HG03196 (cell line): ENCODE measurements around the gene TRMT13.
"Not testable (repeated sequence)": the region's sequence is repeated elsewhere in the genome, so short reads cannot be mapped to it uniquely, and the experiment has no call there.

Experiments used
- ATAC-seq: cut with Tn5 transposase; IDR thresholded peaks from one replicate; pipeline ENCODE4 v1.9.1; 2021; ENCODE audit not compliant: unreplicated experiment

Gene TRMT13

DNA sequence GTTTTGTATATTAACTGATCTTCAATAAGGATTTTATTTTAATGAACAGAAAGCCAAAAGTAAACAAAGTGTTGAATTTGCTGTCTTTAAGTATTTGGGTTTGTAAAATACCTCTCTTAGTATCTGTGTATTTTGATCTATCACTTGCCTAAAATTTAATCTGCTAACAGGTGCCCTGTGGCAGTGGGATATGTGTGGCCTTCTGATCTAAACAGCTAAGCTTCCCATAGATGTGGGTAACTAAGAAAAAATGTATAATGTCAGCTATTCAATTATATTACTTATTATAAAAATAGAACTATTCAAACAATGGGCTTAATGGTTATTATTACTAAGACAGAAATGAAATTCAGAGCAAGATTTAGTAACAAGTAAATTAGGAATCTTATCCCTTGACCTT lies 29.9 kb downstream of the TRMT13 start:
- ATAC-seq = no peak

DNA sequence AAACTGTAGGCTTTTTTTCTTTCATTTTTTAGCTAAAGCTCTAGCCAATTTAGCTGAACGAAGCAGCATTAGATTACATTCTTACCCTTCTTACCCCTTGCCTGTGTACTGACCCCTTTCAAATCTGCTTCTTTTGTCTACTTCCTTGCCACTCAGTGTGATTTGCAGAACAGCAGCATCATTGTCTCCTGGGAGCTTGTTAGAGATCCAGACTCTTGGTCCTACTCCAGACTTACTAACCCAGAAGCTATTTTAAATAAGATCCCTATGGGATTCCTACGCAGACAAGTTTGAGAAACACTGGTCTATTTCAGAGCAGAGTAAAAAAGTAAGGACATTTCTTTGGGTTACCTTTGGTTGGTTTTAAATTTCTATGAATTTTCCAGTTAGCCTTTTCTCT lies 31.3 kb downstream of the TRMT13 start:
- no peak for ATAC-seq

DNA sequence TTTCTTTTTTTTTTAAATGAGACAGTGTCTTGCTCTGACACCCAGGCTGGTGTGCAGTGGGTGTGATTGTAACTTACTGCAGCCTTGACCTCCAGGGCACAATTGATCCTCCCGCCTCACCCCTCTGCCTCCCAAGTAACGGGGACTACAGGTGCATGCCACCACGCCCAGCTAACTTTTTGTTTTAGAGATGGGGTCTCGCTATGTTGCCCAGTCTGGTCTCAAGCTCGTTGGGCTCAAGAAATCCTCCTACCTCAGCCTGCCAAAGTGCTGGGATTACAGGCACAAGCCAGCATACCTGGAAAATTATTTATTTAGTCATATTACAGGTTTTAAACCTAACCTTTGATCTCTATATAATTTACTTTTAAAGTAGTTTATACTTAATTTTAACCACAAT lies 31.7 kb downstream of the TRMT13 start:
- no peak for ATAC-seq

DNA sequence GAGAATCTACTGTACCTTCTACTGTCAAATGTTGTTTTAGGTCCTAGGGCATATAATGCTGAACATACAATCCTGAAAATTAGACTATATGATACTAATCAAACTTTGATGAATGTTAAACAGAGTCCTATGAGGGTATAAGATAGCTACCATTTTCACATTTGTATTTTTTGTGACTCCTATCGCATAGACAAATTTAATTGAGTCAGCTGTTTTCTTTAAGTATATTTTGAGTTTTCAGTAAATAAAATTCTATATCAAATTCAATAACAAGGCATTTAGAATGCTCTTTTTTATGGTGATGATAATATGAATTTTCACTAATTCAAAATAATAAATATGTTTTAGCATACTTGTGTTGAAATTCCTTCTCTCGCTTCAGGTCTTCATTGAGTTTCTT lies 35.1 kb downstream of the TRMT13 start:
- ATAC-seq = no peak

DNA sequence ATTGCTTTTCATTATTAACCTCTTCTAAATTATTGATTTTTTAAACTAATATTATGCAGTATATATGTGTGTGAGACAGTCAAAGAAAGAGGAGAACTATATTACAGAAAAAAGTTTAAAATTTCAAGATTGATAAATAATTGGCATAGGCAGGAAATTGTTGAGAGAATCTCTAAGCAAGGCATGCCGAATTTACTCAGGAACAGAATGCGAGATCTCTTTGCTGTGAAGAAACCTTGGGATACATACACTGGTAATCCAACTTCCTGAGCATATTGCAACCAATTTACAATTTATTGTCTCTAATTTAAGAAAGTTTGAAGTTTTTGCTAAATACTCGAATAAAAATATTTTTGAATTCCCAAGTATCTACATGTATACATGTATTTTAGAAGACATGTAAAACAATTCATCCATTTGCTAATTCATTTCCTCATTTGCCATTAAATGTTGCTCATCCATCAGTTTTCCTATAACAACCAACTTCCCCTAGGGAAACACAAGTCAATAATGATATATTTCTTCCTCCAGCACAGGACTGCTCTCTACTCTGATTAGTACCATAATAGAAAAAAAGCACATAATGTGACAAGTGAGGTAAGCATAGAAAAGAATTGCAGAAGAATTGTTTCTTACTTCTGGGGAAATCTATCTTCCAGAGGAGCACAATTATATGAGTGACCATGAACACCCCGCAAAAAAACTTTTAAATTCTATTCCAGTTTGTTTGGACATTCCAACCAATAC lies 44.5 kb downstream of the TRMT13 start:
- ATAC-seq = no peak

DNA sequence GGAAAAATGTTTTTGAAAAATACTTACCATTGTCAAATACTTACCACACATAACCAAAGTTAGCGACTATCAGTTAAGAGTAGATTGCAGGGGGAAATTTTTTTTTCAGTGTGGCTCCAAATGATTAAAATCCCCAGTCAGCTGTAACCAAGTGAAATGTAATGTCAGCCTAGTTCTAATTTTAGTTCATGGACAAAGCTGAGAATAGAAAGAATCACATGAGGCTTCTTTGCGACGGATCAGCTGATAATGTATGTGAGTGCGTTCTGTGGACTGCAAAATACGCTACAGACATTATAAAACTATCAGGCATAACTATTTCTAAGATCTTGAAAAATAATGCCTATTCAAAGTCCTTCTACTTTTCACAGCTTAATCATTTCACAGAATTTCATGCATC lies 45.1 kb downstream of the TRMT13 start, which contains the start of gene LRRC39:
Gene LRRC39, minus strand, starts transcription at position 166 of the 400 bp plus-strand sequence. CDS start 9,740 bp downstream, outside the sequence.
- ATAC-seq = no peak

DNA sequence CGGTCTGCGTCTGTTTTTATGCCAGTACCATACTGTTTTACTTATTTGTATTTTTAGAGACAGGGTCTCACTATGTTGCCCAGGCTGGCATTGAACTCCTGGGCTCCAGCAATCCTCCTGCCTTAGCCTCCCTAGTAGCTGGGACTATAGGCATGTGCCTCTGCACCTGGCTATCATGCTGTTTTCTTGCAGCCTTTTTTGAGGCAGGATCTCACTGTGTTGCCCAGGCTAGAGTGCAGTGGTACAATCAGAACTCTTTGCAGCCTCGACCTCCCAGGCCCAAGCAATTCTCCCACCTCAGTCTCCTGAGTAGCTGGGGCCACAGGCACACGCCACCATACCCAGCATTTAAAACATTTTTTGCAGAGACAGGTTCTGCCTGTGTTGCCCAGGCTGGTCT lies 50.4 kb downstream of the TRMT13 start:
- no peak for ATAC-seq

DNA sequence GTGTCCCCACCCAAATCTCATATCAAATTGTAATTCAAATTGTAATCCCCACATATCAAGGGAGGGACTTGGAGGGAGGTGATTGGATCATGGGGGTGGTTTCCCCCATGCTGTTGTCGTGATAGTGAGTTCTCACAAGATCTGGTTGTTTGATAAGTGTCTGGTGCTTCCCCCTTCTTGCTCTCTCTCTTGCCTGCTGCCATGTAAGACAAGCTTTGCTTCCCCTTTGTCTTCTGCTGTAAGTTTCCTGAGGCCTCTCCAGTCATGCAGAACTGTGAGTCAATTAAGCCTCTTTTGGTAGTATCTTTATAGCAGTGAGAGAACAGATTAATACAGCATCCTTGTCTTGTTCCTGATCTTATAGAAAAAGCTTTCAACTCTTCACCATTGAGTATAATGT lies 51.6 kb downstream of the TRMT13 start:
- ATAC-seq = peak; percentile 66

DNA sequence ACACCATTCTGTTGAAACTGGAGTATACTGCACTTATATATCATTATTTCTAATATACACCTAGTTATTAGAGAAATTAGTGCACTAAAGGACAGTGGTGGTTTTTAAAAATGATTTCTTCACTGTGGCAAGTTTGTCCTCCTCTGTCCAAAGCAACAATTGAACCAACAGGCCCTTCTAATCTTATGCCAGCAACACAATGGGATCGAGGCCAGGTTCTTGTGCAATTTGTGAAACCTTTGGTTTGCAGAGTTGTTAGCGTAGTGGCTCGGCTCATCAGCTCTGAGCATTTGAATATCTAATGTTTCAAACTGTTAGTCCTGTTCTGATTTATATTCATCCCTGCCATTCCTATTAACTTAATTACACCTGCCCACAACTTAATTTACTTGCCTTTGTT lies 54.9 kb downstream of the TRMT13 start:
- ATAC-seq = no peak

DNA sequence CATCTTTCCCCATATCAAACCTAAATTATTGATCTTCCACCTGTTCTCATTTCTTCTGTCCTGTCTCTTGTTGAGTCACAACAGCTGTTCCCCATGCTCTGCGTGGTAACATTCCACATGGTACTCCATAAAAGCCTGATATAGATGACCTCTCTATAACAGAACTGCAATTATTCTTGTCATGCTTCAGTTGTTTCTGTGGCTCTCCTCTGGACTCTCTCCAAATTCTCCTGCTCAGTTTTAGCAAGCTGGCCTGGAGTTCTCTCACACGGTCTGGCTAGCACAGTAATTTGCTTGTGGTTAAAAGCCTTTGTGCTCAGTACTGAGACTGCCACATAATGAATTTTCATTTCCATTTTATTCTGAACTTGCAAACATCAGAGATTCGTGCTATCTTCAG lies 55.7 kb downstream of the TRMT13 start:
- ATAC-seq = no peak

DNA sequence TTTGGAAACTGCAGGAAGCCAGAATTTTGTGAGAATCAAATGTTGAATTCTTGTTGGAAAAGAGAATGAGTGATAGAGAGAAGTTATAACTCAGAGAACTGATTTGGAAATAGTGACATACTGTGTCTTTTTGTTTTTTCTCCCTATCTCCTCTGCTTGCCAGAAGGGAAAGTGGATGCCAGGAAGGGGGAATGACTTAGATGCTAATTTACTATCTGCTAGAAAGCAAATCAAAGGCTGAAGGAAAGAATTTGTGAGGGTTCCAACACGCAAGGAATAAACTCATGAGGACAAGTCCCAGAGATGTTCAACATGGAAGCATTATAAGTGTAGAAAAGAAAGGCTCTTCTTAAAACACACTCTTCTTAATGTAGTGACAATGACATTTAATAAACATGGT lies 65.6 kb downstream of the TRMT13 start:
- ATAC-seq = no peak

DNA sequence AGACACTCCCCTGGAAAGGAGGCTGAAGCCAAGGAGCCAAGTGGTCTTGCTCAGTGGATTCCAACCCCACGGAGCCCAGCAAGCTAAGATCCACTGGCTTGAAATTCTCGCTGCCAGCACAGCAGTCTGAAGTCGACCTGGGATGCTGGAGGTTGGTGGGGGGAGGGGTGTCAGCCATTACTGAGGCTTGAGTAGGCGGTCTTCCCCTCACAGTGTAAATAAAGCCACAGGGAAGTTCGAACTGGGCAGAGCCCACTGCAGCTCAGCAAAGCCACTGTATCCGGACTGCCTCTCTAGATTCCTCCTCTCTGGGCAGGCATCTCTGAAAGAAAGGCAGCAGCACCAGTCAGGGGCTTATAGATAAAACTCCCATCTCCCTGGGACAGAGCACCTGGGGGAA lies 67.1 kb downstream of the TRMT13 start:
- ATAC-seq = not testable (repeated sequence)
